Panc1 (cell line): ENCODE data around the gene GYPC. TPM values are rescaled to one million over a fixed set of nuclear protein-coding genes. Genes with fewer than 3 reads are reported as not detected.

Experiments used
- ATAC-seq: fragments of 200-7000 bp; cut with Tn5 transposase; 2 replicates; pipeline ENCODE4 v1.9.1; 2020; ENCODE audit warnings: mild to moderate bottlenecking, moderate library complexity
- BruUV-seq: library from RNA; stranded (reverse); fragments of 400-500 nt; replicated peaks from 2 replicates; lab custom pipeline; 2021; lab: Mats Ljungman, UMichigan
- CTCF ChIA-PET: fragments of 300-600 bp; sonication (Branson Sonifier 250); formaldehyde crosslinking; loops from one replicate; lab custom pipeline; 2022; ENCODE audit warnings: antibody characterized with exemption; lab: Charles Lee
- POLR2A ChIA-PET: fragments of 300-600 bp; sonication (Branson Sonifier 250); formaldehyde crosslinking; loops from one replicate; lab custom pipeline; 2022; ENCODE audit warnings: antibody characterized with exemption; lab: Charles Lee
- DNase-seq: peaks from one replicate; pipeline ENCODE4 v3.0.0-alpha.2; 2010; ENCODE audit warnings: low read depth, low spot score
- H3K27ac ChIP-seq: 2 replicates; pipeline ENCODE4 v1.5.1; 2011; ENCODE audit warnings: mild to moderate bottlenecking, low read length, inconsistent platforms
- H3K27me3 ChIP-seq: fragments of 200-500 bp; sonication (Bioruptor generic); 2 replicates; pipeline ENCODE4 v1.6.0; 2014; ENCODE audit warnings: low read length, inconsistent platforms; ENCODE audit not compliant: control insufficient read depth, insufficient read depth
- H3K36me3 ChIP-seq: fragments of 200-500 bp; sonication (Bioruptor generic); 2 replicates; pipeline ENCODE4 v1.5.1; 2014; ENCODE audit warnings: inconsistent platforms, mild to moderate bottlenecking, low read length, moderate library complexity; ENCODE audit not compliant: control insufficient read depth, insufficient read depth
- H3K4me1 ChIP-seq: 2 replicates; pipeline ENCODE4 v1.5.1; 2011; ENCODE audit warnings: inconsistent platforms, mild to moderate bottlenecking, low read length, moderate library complexity; ENCODE audit not compliant: control insufficient read depth, insufficient read depth
- H3K4me3 ChIP-seq, 2 experiments: 2 replicates each; pipeline ENCODE4 v1.5.1; 2011 to 2012; ENCODE audit warnings: low read depth in 2 of 2, low read length in 2 of 2, mild to moderate bottlenecking in 2 of 2, inconsistent platforms in 1 of 2, moderate library complexity in 1 of 2
- H3K9me3 ChIP-seq: fragments of 200-500 bp; sonication (Bioruptor generic); 2 replicates; pipeline ENCODE4 v1.5.1; 2014; ENCODE audit warnings: low read depth, mild to moderate bottlenecking, inconsistent platforms, low read length, moderate library complexity; ENCODE audit not compliant: control insufficient read depth, insufficient read depth
- CTCF ChIP-seq: fragments of 450-650 bp; IDR thresholded peaks from 2 replicates; pipeline ENCODE4 v1.5.1; 2017; ENCODE audit warnings: mild to moderate bottlenecking
- POLR2AphosphoS5 ChIP-seq: IDR thresholded peaks from 2 replicates; pipeline ENCODE4 v1.6.1; 2012; ENCODE audit warnings: mild to moderate bottlenecking, low read depth, low read length, moderate library complexity
- REST ChIP-seq, 2 experiments: IDR thresholded peaks; 2 replicates each; pipeline ENCODE4 v1.6.1; 2011 to 2012; ENCODE audit warnings: low read depth in 2 of 2, control low read depth in 1 of 2, low read length in 1 of 2, mild to moderate bottlenecking in 1 of 2, moderate library complexity in 1 of 2; ENCODE audit not compliant: insufficient read depth in 1 of 2
- SIN3A ChIP-seq: IDR thresholded peaks from 2 replicates; pipeline ENCODE4 v1.6.1; 2012; ENCODE audit warnings: low read depth, mild to moderate bottlenecking, low read length, moderate library complexity, borderline replicate concordance; ENCODE audit not compliant: insufficient read depth
- TCF7L2 ChIP-seq: IDR thresholded peaks from 2 replicates; pipeline ENCODE4 v1.6.1; 2011; ENCODE audit warnings: mild to moderate bottlenecking, low read depth, low read length, inconsistent platforms
- in situ Hi-C: cut with HindIII; loops from 2 replicates; pipeline ENCODE4 v1.10.0; 2016; ENCODE audit warnings: low sequenced_read_pairs, low pct_unique_long_range_greater_than_20kb
- intact Hi-C: fragments of 100-400 bp; cut with micrococcal nuclease; formaldehyde crosslinking; loops from one replicate; pipeline ENCODE4 v1.10.0; 2022; ENCODE audit not compliant: unreplicated experiment
- total RNA-seq: library from RNA; stranded (reverse); gene quantifications from one replicate; pipeline ENCODE4 v1.2.1, GENCODE V29; 2021; ENCODE audit not compliant: unreplicated experiment

GYPC gene
- total RNA-seq, 1 experiment from 2014 or later, result 0.57 TPM

GRCh38 chr2:126717928-126718327 is 62.0 kb downstream of the GYPC start:
- Histone ChIP-seq H3K4me1 (no peaks in the 10 kb centered on the region), H3K9me3 (no peaks in the 10 kb centered on the region), H3K4me3 (no peak overlapping the region), H3K36me3 (no peaks in the 10 kb centered on the region), H3K27ac (no peak overlapping the region), H3K27me3 (no peaks in the 10 kb centered on the region)
- TF ChIP-seq REST (IDR thresholded peaks at IDR 0.05; ENCODE audit: insufficient read depth in 1 of 2, low read depth in 2 of 2, low read length in 1 of 2) (no peak), POLR2AphosphoS5 (no peak), SIN3A (no peak), CTCF (no peak), TCF7L2 (no peak)
- in situ Hi-C loops (no loop called here), intact Hi-C loops (no loop called here)
- no peak for ATAC-seq
- CTCF ChIA-PET, result no interaction called here
- POLR2A ChIA-PET, result interaction anchor here (0.6 kb wide), 2 partner anchors 11 kb away, joined by 3 read pairs; no protein-coding TSS in a partner anchor
- DNase-seq, result no peak
- no TSS peak for BruUV-seq

- intact Hi-C loops (no loop called here), in situ Hi-C loops (no loop called here)
- BruUV-seq, result no TSS peak
- Histone ChIP-seq H3K4me3 (no peak overlapping the region), H3K36me3 (no peaks in the 10 kb centered on the region), H3K27me3 (no peaks in the 10 kb centered on the region), H3K27ac (no peak overlapping the region), H3K9me3 (no peaks in the 10 kb centered on the region), H3K4me1 (no peaks in the 10 kb centered on the region)
- CTCF ChIA-PET, result no interaction called here
- DNase-seq (no peak), ATAC-seq (no peak)
- TF ChIP-seq REST (IDR thresholded peaks at IDR 0.05; ENCODE audit: insufficient read depth in 1 of 2, low read depth in 2 of 2, low read length in 1 of 2), result no peak
- TF ChIP-seq TCF7L2, result no peak
- no peak for TF ChIP-seq CTCF
- no peak for TF ChIP-seq SIN3A
- no peak for TF ChIP-seq POLR2AphosphoS5
- POLR2A ChIA-PET, result no interaction called here
Observed at GRCh38 chr2:126719191-126719832, 63.4 kb downstream of the GYPC start.
